Measurements from ENCODE around the gene EAF2.
"Not testable (repeated sequence)": the region's sequence is repeated elsewhere in the genome, so short reads cannot be mapped to it uniquely, and the experiment has no call there.

Gene EAF2

DNA sequence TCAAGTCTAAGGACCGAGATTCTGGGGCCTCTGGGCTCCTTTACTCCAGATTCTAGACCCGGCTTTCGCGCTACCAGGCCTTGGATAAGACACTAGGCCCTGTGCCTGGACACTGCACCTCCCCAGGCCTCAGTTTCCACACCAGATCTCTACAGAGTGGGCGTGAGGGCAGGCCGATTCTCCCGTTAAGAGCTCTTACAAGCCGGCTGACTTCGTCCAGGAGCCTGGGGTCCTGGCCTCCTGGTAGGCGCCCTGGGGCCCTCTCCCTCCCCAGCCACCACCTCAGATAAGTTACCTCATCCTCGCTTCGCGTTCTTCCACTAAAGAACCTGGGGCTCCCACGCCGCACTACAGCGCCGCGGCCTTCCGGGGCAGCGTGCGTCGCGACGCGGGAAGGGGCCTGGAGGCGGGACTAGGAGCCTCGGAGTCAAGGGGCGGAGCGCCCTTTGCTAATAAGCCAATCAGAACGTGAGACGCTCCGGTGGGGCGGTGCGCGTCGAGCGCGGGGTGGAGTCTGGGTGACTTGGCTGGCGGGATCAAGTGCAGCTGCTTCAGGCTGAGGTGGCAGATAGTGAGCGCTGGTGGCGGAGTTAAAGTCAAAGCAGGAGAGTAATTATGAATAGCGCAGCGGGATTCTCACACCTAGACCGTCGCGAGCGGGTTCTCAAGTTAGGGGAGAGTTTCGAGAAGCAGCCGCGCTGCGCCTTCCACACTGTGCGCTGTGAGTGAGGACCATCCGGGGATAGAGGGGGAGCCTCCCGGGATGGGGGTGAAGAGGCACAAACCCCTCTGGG, at the start of gene EAF2, which contains the start of gene IQCB1:
TSS of gene EAF2 (plus strand) at position 539 of the 794 bp plus-strand sequence. CDS start at position 616, 77 bp downstream.
TSS of gene IQCB1 (minus strand) at position 390 of the 794 bp plus-strand sequence. CDS start 6,100 bp downstream, outside the sequence.
- peak; percentile 97 for DNase-seq

DNA sequence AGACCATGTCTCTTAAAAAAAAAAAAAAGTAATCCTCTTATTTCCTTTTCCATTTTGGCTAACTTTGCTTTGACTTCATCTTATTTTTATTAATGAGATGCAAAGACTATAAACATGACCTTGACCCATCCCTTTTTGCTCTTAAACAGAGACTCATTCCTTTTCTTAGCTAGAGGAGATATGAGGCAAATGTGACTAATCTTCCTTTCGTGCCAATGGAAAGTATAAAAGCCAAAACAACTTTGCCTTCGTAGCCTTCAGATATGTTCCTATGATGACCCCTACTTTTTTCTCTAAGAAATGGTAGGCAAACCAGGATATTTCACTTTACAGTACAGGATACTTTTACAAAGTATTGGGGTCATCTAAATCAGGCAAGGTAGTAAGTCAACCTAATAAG, 48.5 kb upstream of the EAF2 start:
- no peak for DNase-seq

DNA sequence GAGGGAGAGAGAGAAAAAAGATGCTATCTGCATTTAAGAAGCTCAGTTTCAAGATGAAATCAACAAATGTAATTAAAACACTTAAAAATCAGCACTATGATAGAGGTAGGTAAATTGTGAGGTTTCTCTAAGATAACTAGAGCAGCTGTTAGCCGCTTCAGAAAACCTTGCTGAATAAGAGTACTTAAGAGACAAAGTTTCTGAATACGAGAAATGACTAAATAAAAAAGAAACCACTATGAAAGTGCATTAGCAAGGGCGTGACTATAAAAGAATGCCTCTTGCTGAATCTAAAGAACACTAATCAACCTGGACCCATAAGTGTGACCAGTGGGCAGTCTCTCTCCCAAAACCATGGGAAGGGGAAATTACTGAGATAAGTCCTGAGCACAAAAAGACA, 41.9 kb upstream of the EAF2 start:
- no peak for DNase-seq

DNA sequence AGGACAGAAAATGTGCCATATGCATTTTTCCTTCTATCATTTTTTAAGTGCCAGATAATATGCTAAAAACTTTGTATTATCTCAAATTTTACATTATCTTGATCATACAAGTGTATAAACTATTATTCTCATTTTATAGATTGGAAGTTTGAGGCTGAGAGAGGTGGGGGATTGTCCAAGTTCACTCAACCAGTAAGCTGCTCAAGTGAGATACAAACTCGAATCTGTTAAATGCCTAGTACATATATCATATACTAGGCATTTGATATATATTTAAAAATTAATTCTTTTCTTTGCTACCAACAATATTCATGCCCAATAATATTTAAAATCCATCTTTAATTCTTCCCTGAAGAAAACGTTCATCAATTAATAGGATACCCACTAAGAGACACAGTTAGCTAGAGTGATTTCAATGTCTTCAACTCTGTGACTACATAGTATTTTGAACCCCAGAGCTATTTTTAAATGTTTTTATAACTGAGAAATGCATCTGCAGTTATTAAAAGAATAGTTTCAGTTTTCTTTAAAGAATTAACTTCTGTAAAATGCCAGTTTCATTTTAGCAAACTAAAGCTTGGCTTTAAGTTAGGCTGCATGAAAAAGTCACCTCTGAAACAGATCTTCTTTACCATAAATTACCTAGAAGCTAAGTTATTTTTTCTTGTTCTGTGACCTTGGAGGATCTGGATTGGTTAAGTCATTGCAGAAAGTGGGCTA, 40.6 kb upstream of the EAF2 start:
- no peak for DNase-seq

DNA sequence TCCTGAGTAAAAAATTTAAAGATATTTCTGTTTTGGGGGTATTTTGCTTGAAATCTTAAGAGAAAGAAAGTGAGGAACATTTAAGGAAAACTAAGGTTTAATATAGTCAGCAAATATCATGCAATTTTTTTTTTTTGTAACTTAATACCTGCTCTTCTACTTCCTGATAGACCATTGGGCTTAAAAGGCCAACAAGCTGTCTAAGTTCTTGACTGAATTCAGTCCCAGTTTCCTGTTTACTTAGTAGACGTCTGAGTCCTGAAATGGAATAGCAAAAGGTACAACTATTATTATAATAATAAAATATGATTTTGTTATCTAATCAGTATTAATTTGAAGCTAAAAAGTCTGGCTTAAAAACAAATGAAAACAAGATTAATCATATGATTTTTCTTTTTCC, 38.0 kb upstream of the EAF2 start:
- DNase-seq: no peak

DNA sequence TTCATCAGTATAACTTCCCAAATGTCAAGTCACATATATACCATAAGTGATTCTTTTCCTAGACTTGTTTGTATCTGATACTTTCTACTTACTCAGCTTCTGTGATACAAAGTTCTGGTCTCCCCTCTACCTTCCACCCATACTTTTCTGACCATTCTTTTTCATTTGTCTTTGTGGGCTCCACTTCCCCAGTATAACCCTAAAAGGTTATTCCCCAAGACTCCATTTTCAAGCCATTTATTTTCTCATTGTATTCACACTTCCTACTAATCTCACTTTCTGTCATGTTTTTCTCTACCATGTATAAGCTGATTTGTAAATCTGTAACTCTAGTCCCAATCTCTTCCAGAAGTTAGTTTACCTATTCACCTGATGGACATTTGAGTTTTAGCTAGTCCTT, 34.1 kb upstream of the EAF2 start:
- DNase-seq: no peak

DNA sequence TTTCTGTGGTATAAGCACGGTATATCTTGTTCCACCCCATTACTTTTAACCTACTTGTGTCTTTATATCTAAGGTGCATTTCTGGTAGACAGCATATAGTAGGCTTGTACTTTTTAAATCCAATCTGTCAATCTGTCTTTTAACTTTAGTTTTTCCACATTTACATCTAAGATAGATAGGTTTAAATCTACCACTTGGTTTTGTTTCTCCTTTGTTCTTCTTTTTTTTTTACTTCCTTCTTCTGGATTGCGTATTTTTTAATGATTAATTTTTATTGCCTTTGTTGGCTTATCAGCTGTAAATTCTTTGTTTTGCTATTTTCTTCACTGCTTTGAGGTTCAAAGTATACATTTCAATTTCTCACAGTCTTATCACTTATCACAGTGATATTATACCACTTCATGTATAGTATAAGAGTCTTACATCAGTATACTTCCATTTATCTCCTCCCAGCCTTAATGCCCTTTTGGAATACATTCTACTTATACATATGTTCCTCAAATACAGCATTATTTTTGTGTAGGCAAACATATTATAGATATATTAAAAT, 31.2 kb upstream of the EAF2 start:
- no peak for DNase-seq

DNA sequence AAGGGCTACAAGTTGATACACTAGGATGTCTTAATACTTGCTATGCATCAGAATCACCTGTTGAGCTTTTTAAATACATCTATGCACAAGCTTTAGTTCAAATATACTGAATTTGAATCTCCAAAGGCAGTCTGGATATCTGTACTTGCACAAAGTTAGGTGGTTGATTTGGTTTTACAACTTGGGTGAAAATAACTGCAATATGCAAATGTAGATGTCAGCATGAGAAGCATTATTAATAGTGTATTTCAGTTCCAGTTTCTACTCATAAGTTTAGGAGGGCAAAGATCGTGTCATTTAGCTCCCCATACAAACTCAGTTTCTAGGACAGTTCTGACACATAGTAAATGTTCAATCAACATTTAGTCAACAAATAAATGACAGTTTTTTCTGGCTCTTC, 25.8 kb upstream of the EAF2 start:
- DNase-seq: no peak

DNA sequence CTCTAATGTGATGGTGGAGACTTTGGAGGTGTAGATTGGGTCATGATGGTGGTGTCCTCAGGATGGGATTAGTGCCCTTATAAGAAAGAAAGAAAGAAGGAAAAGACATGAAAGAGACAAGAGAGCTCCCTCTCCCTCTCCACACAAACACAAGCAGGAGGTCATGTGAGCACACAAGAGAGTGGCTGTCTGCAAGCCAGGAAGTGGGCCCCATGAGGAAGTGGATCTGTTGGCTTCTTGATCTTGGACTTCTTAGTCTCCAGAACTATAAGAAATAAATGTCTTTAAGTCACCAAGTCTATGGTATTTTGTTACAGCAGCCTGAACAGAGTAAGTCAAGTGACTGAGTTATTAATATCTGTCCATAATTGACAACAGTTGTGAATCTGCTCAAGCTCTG, 17.3 kb upstream of the EAF2 start:
- no peak for DNase-seq

DNA sequence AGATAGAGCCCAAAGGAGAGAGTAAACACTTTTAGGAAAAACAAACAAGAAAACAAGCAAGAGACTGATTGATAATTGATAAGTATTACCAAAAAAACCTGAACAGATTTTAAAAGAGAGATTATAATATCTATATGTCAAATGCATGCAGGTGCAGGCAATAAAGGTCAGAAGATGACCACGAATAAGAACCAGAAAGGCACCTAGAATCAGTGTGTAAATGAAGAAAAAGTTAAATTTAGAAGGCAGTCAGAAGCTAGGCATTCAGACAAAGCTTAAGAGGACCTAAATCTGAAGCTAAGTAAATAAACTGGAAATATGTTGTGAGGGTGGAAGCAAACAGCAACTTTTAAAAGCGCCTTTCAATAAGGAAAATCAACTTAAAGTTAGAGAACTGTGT, 16.4 kb upstream of the EAF2 start:
- DNase-seq: no peak

DNA sequence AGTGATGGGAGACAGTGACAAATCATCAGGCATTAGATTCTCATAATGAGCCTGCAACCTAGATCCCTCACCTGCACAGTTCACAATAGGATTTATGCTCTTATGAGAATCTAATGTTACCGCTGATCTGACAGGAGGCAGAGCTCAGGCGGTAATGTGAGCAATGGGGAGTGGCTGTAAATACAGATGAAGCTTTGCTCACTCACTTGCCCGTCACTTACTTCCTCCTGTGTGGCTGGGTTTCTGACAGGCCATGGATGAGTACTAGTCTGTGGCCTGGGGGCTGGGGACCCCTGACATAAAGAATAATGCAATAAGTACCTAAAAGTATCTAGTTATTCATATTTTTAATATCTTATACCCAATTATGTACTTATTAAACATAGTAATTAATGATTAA, 15.8 kb upstream of the EAF2 start:
- DNase-seq: no peak

DNA sequence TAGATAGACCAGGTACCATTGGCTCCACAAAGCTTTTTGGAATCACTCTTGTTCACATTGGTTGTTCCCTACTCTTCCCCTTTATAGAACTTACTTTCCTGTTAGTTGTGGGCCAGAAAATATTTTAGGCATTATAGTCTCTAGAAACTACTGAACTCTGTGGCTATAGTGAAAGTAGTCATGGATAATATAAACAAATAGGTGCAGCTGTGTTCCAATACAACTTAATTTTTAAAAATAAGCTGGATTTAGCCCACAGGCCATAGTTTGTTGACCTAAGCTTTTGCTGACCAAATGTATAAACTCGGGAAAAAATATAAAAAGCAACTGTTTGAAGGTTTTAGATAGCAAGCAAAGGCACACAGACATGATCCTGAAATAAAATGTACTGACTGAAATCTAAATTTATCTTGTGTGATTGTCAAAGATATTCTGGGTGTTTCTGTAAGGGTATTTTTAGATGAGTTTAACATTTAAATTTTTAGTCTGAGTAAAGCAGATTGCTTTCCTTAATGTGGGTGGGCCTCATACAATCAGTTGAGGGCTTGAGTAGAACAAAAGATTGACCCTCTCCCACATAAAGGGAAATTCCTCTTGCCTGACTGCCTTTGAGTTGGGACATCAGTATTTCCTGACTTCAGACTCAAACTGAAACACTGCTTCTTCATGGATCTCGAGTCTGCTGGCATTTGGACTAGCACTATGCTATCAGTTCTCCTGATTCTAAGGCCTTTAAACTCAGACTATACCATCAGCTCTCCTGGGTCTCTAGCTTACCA, 13.4 kb upstream of the EAF2 start:
- DNase-seq: no peak

DNA sequence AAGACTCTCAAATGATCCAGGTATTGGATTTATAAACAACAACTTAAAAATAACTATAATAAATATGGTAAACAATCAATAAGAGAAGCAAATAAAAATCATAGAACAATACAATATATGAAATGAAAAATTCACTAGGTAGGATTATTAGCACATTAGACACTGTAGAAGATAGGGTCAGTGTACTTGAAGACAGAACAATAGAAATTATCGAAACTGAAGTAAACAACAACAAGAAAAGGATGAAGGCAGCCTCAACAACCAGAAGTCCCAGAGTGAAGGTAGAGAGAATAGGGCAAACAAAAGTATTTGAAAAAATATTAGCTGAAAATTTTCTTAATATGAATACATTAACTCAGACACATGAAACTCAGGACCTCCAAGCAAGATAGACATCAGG, 12.0 kb upstream of the EAF2 start:
- DNase-seq: no peak

DNA sequence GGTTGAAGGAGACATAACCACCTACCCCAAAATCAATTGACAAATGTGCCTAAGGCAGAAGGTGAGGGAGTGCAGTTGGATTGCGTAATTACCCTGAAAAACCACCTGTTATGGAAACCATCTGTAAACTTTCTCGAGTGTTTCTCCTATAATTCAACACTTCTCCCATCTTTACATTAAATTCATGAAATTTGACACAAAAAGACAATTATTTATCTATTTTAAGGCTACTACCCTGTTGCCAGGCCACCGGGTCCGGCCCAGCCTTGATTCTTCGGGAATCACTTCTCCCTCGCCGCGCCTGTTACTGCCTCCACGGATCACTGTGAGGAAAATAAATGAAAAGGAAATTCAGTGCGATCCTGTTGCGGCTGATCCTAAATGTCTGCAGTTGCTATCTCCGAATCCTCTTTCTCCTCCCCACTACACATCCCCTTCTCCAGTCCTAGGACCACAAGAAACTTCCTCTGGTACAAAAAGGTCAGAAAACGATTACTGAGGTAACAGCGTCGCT, 795 bp upstream of the EAF2 start:
- DNase-seq: no peak

DNA sequence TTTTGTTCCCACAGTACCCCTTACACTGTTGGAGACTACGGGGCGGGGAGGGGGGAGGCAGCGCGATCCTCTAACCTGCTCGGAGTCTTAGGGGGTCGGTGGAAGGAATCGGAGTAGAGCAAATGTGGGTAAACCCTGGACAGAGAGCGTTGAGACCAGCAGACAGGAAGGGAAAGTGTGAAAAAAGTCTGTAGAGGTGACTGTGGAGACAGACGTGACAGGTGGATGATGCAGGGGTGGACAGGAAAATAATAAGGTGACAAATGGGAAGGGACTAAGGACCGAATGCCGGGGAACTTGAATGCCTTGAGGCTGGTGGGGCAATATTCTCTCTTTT, 424 bp downstream of the EAF2 start:
- no peak for DNase-seq

DNA sequence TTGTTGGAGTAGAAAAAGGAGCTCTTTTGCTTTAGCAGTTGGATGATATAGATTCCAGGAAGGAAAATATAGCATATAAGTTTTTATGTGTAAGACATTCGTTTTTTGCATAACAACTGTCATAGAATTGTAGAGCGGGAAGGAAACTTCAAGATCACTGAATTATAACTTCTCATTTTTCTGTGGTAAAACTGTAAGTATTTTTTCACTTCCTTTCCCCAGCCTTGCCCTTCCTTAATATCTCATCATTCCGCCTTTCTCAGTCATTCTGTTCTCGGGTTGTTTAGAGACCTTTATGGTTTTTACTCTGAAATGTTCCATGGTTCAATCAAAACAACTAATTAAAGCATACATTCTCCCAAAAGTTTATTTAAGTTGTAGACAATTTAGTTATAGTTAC, 1.1 kb downstream of the EAF2 start:
- no peak for DNase-seq

DNA sequence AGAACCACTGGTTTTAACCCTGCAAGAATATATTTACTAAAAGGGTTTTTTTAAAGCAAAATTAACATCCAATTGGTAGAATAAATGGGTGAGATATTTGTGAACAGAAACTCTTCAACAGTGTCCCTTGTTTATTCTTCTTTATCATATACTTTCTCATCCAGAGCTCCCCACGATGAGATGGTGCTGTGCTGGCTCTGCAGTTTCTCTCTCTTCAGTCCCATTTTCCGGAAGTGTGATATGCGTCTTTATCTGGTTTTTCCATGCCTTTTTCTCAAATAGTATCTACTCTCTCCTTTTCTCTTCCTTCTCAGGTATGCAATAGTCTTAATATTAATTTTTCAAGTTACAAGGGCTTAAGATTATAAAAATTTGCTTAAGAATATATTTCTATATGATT, 1.5 kb downstream of the EAF2 start:
- DNase-seq: no peak

DNA sequence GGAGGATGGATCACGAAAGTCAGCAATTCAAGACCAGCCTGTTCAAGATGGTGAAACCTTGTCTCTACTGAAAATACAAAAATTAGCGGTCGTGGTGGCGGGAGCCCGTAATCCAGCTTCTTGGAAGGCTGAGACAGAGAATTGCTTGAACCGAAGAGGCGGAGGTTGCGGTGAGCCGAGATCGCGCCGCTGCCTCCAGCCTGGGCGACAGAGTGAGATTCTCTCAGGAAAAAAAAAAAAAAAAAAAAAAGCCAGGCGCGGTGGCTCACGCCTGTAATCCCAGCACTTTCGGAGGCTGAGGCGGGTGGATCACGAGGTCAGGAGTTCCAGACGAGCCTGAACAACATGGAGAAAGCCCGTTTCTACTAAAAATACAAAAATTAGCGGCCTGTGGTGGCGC, 5.0 kb downstream of the EAF2 start:
- no peak for DNase-seq

DNA sequence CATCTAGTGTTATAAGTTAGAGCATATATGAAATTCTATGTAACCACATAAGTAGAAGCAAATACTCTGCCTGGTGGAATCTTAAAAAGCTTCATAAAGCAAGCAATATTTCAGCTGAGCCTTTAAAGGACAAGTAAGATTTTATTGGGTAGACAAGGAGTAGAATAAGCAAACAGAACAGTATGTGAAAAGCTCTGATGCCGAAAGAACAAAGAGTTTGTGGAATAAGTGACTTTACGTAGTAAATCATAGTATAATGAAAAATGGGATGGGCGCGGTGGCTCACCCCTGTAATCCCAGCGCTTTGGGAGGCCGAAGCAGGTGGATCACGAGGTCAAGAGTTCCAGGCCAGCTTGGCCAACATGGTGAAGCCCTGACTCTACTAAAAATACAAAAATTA, 9.9 kb downstream of the EAF2 start:
- DNase-seq: no peak

DNA sequence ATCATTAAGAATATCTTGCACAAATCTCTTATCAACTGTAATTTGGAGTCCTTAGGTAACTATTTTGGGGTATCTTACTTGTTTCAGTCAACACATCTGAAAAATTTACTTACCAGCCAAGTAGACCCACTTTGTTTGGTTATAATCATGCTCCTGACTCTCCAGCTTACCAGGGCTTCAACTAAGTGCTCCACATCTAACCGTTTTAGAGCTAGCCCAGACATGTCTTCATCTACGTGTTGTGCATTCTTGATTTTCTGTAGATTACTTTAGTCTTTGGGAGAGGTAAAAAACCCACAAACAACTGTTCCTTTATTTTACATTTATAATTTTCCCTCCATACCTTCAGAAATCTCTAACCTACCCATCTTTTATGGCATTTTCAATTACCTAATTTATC, 17.2 kb downstream of the EAF2 start:
- DNase-seq: no peak

DNA sequence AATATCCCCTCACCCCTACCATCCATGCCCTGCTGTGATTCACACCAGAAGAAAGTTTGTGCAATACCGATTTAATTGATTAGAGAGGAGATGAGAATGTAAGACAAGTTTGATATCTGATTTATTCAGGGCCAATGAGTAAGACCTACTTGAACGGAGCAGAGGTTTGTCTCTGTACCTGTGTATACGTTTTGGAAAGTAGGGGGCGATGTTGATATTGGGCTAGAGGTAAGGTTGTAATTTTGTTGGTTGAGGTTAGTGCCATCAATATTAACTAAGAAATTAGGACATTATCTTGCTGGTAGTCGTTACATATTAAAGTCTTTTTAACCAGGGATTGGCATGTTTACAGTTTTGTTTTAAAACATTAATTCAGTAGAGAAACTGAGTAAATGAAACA, 20.5 kb downstream of the EAF2 start:
- no peak for DNase-seq

DNA sequence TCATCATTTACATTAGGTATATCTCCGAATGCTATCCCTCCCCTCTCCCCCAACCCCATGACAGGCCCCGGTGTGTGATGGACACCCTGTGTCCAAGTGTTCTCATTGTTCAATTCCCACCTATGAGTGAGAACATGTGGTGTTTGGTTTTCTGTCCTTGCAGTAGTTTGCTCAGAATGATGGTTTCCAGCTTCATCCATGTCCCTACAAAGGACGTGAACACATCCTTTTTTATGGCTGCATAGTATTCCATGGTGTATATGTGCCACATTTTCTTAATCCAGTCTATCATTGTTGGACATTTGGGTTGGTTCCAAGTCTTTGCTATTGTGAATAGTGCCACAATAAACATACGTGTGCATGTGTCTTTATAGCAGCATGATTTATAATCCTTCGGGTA, 22.8 kb downstream of the EAF2 start:
- not testable (repeated sequence) for DNase-seq

DNA sequence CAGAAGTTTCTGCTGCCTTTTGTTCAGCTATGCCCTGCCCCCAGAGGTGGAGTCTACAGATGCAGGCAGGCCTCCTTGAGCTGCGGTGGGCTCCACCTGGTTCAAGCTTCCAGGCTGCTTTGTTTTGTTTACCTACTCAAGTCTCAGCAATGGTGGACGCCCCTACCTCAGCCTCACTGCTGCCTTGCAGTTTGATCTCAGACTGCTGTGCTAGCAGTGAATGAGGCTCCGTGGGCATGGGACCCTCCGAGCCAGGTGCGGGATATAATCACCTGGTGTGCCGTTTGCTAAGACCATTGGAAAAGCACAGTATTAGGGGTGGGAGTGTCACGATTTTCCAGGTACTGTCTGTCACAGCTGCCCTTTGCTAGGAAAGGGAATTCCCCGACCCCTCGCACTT, 28.2 kb downstream of the EAF2 start:
- not testable (repeated sequence) for DNase-seq
